ENCODE results near the gene EFEMP1.
"Not testable (repeated sequence)": the region's sequence is repeated elsewhere in the genome, so short reads cannot be mapped to it uniquely, and the experiment has no call there.

Gene EFEMP1

DNA sequence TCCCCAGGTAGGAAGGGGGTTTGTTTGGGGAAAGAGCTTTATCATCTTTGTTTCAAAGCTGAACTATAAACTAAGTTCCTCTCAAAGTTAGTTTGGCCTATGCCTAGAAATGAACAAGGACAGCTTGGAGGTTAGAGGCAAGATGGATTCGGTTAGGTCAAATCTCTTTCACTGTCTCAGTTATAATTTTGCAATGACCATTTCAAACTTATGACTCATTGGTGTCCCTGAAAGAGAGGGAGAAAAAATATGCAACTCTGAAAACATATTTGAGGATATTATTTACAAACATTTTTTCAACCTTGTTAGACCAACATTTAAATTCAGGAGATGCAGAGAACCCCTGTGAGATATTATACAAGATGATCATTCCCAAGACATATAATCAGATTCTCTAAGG is 95.7 kb downstream of the EFEMP1 start:
- DNase-seq (ENCODE audit: low read depth) = no peak

DNA sequence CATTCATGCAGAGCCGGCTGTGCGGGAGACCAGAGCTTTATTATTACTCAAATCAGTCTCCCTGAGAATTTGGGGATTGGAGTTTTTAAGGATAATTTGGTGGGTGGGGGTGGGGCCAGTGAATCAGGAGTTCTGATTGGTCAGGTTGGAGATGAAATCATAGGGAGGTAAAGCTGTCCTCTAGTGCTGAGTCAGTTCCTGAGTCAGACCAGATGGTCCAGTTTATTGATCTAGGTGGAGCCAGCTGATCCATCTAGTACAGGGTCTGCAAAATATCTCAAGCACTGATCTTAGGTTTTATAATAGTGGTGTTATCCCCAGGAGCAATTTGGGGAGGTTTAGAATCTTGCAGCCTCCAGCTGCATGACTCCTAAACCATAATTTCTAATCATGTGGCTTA is 96.2 kb downstream of the EFEMP1 start:
- DNase-seq (ENCODE audit: low read depth) = not testable (repeated sequence)

DNA sequence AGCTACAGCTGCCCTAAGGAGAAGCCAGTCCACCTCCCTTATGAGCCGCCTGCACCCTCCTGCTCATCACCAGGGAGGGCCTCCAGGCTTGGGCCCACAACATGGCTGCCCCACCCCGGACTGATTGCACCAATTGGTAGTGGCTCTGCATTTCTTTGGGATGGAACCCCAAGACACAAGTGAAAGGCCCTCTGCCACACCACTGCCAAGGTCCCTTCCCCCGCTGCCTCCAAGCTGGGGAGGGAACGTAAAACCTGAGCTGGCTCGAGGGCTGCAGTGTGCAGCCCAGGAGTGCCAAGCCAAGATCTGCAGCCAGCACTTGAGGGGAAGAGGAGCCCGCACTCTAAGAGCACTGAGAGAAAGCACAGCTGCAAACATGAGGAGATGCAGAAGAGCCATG is 97.3 kb downstream of the EFEMP1 start:
- no peak for DNase-seq (ENCODE audit: low read depth)

DNA sequence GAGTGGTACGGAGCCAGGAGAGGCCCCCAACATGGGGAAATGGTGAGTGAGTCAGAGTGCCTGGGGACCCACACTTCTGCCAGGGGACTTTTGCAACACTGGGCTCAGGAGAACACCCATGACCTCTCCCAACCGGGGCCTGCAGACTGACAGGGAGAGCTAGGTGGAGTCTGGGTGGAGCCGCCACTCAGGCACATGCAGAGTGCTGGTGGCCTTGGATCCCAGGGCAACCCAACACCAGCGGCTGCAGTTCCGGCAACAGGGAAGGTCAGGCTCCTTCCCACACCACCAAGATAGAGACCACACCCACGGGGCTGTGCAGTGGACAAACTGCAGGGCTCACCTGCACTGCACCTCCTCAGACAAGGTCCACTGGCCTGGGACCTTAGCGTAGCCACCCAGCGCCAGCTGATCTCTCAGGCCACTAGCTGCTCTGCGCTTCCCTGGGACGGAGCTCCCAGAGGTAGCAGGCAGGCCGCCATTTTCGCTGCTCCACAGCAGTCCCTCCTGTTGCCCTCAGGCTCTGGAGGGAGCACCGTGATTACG is 99.0 kb downstream of the EFEMP1 start:
- no peak for DNase-seq (ENCODE audit: low read depth)
